CD4-positive, alpha-beta memory T cell (primary cell): ENCODE results near the gene PAM. TPM values are rescaled to one million over a fixed set of nuclear protein-coding genes. Genes with fewer than 3 reads are reported as not detected.

ENCODE experiments used
- CTCF ChIA-PET: fragments of 350-600 bp; sonication (Branson Sonifier 250); formaldehyde crosslinking; loops from one replicate; lab custom pipeline; 2021; ENCODE audit warnings: inconsistent platforms; ENCODE audit not compliant: partially characterized antibody; lab: Charles Lee
- POLR2A ChIA-PET: fragments of 350-600 bp; sonication (Branson Sonifier 250); formaldehyde crosslinking; loops from one replicate; lab custom pipeline; 2021; ENCODE audit not compliant: partially characterized antibody; lab: Charles Lee
- DNase-seq, 5 donors: peaks; one replicate each; pipeline versions ENCODE4 v3.0.0 to v3.0.0-alpha.2; 2020 to 2022; ENCODE audit warnings: mixed read lengths in 1 of 5
- H3K27ac ChIP-seq: one replicate; pipeline ENCODE4 v1.7.0; 2013; ENCODE audit warnings: low read depth, low read length
- H3K27me3 ChIP-seq: 2 replicates; pipeline ENCODE4 v1.7.0; 2013; ENCODE audit warnings: mild to moderate bottlenecking, low read length, moderate library complexity; ENCODE audit not compliant: insufficient read depth
- H3K36me3 ChIP-seq: 2 replicates; pipeline ENCODE4 v1.7.0; 2013; ENCODE audit warnings: mild to moderate bottlenecking, low read length, moderate library complexity; ENCODE audit not compliant: insufficient read depth
- H3K4me1 ChIP-seq: 2 replicates; pipeline ENCODE4 v1.7.0; 2013; ENCODE audit warnings: mild to moderate bottlenecking, low read length, moderate library complexity; ENCODE audit not compliant: insufficient read depth
- H3K4me3 ChIP-seq, 2 donors: one replicate each; pipeline ENCODE4 v1.7.0; 2013; ENCODE audit warnings: low read length in 2 of 2, mild to moderate bottlenecking in 1 of 2
- H3K9me3 ChIP-seq, 2 donors: one replicate each; pipeline ENCODE4 v1.7.0; 2013; ENCODE audit warnings: low read length in 2 of 2, control low read depth in 1 of 2; ENCODE audit not compliant: control insufficient read depth in 1 of 2
- H3K27ac Mint-ChIP-seq, 7 donors: one replicate each; pipeline ENCODE4 v1.8.0; 2020 to 2021; ENCODE audit warnings: mixed read lengths in 7 of 7, mild to moderate bottlenecking in 6 of 7, inconsistent platforms in 3 of 7, moderate library complexity in 3 of 7
- H3K27me3 Mint-ChIP-seq, 2 donors: one replicate each; pipeline ENCODE4 v1.8.0; 2020 to 2021; ENCODE audit warnings: mixed read lengths in 2 of 2
- H3K36me3 Mint-ChIP-seq, 2 donors: one replicate each; pipeline ENCODE4 v1.8.0; 2020 to 2021; ENCODE audit warnings: mixed read lengths in 2 of 2, inconsistent platforms in 1 of 2, mild to moderate bottlenecking in 1 of 2
- H3K4me1 Mint-ChIP-seq, 4 donors: one replicate each; pipeline ENCODE4 v1.8.0; 2020 to 2021; ENCODE audit warnings: mixed read lengths in 4 of 4, mild to moderate bottlenecking in 1 of 4
- H3K4me3 Mint-ChIP-seq, 8 donors: one replicate each; pipeline ENCODE4 v1.8.0; 2020 to 2021; ENCODE audit warnings: mixed read lengths in 8 of 8, mild to moderate bottlenecking in 7 of 8, moderate library complexity in 6 of 8, inconsistent platforms in 3 of 8
- H3K9me3 Mint-ChIP-seq, 8 donors: one replicate each; pipeline ENCODE4 v1.8.0; 2020 to 2021; ENCODE audit warnings: mixed read lengths in 8 of 8, mild to moderate bottlenecking in 5 of 8, inconsistent platforms in 3 of 8, moderate library complexity in 1 of 8
- intact Hi-C: fragments of 100-400 bp; cut with micrococcal nuclease; formaldehyde crosslinking; loops from one replicate; pipeline ENCODE4 v1.15.1; 2023
- polyA plus RNA-seq, 2 donors: library from polyadenylated mRNA; unstranded; fragments of 300-500 nt; fragmentation: Illumina TruSeq; gene quantifications; one replicate each; pipeline ENCODE4 v1.2.3, GENCODE V29; 2021
- total RNA-seq, 2 experiments: library from RNA; stranded (reverse); gene quantifications; one replicate each; pipeline ENCODE4 v1.2.3, GENCODE V29; 2021

PAM gene
- total and polyA plus RNA-seq, 4 experiments from 2014 or later: 25.8 to 31.0 (median 28.7) TPM

GRCh38 chr5:102956599-102956998 is 201.5 kb downstream of the PAM start:
- ChIA-PET CTCF (interaction anchor here (1.4 kb wide), 1 partner anchor 15 kb away, joined by 3 read pairs; no protein-coding TSS in a partner anchor), POLR2A (interaction anchor here (0.6 to 0.8 kb wide), 2 partner anchors 74 to 160 kb away, joined by 3 read pairs; no protein-coding TSS in a partner anchor)
- Mint-ChIP-seq H3K4me3 (no peak overlapping the region), H3K4me1 (peaks cover 0 to 1% (median 0%) of the 10 kb centered on the region in 4 donors), H3K36me3 (peaks cover 23 to 31% of the 10 kb centered on the region in 2 donors), H3K9me3 (no peaks in the 10 kb centered on the region), H3K27ac (no peak overlapping the region), H3K27me3 (no peaks in the 10 kb centered on the region)
- H3K4me3 ChIP-seq: no peak overlapping the region
- no peaks in the 10 kb centered on the region for H3K4me1 ChIP-seq
- H3K9me3 ChIP-seq: no peaks in the 10 kb centered on the region
- intact Hi-C loops: no loop called here
- H3K36me3 ChIP-seq: no peaks in the 10 kb centered on the region
- no peak overlapping the region for H3K27ac ChIP-seq
- no peaks in the 10 kb centered on the region for H3K27me3 ChIP-seq
- no peak for DNase-seq

DNA sequence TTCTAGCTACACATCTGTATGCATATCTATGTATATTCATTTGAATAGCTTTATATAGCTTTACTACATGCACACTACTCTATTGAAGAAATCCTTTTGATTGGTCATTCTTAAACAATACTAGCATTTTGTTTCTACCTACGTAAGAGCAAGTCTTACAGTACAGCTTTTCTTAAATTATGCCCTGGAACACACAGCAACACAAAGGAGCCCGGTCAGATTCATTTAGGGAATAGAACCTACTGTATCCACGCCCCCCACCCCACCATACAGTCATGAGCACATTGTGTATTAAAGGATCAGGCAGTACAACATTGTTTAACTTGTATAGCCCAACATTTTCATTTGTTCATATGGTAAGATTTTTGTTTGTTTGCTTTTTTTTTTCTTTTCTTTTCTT is 202.0 kb downstream of the PAM start:
- H3K27me3 ChIP-seq: no peaks in the 10 kb centered on the region
- H3K36me3 ChIP-seq: no peaks in the 10 kb centered on the region
- Mint-ChIP-seq H3K9me3 (no peaks in the 10 kb centered on the region), H3K27me3 (no peaks in the 10 kb centered on the region), H3K36me3 (peaks cover 20 to 27% of the 10 kb centered on the region in 2 donors), H3K27ac (no peak overlapping the region), H3K4me3 (no peak overlapping the region), H3K4me1 (peaks cover 0 to 1% (median 0%) of the 10 kb centered on the region in 4 donors)
- CTCF ChIA-PET: interaction anchor here (1.4 kb wide), 1 partner anchor 14 kb away, joined by 3 read pairs; no protein-coding TSS in a partner anchor
- DNase-seq: no peak
- no peak overlapping the region for H3K4me3 ChIP-seq
- no peaks in the 10 kb centered on the region for H3K4me1 ChIP-seq
- POLR2A ChIA-PET: interaction anchor here (0.8 kb wide), 1 partner anchor 161 kb away, joined by 3 read pairs; no protein-coding TSS in a partner anchor
- no peak overlapping the region for H3K27ac ChIP-seq
- intact Hi-C loops: no loop called here
- H3K9me3 ChIP-seq: no peaks in the 10 kb centered on the region

GRCh38 chr5:102958481-102959011 is 203.4 kb downstream of the PAM start:
- no peak overlapping the region for H3K4me3 ChIP-seq
- no peak for DNase-seq
- Mint-ChIP-seq H3K27me3 (no peaks in the 10 kb centered on the region), H3K9me3 (no peaks in the 10 kb centered on the region), H3K4me3 (no peak overlapping the region), H3K36me3 (peaks cover 17 to 23% of the 10 kb centered on the region in 2 donors), H3K4me1 (peaks cover 0 to 1% (median 0%) of the 10 kb centered on the region in 4 donors), H3K27ac (no peak overlapping the region)
- intact Hi-C loops: no loop called here
- no peaks in the 10 kb centered on the region for H3K9me3 ChIP-seq
- no peaks in the 10 kb centered on the region for H3K36me3 ChIP-seq
- no peaks in the 10 kb centered on the region for H3K4me1 ChIP-seq
- no peak overlapping the region for H3K27ac ChIP-seq
- CTCF ChIA-PET: no interaction called here
- H3K27me3 ChIP-seq: no peaks in the 10 kb centered on the region
- POLR2A ChIA-PET: no interaction called here

- intact Hi-C loops: no loop called here
- ChIA-PET CTCF (no interaction called here), POLR2A (no interaction called here)
- Mint-ChIP-seq H3K4me3 (no peak overlapping the region), H3K36me3 (peaks cover 17 to 23% of the 10 kb centered on the region in 2 donors), H3K27me3 (no peaks in the 10 kb centered on the region), H3K27ac (no peak overlapping the region), H3K9me3 (no peaks in the 10 kb centered on the region), H3K4me1 (peaks cover 0 to 1% (median 0%) of the 10 kb centered on the region in 4 donors)
- Histone ChIP-seq H3K36me3 (no peaks in the 10 kb centered on the region), H3K27ac (no peak overlapping the region), H3K27me3 (no peaks in the 10 kb centered on the region), H3K4me1 (no peaks in the 10 kb centered on the region), H3K9me3 (no peaks in the 10 kb centered on the region), H3K4me3 (no peak overlapping the region)
- no peak for DNase-seq
Measured at GRCh38 chr5:102959055-102959454, 203.9 kb downstream of the PAM start.

DNA sequence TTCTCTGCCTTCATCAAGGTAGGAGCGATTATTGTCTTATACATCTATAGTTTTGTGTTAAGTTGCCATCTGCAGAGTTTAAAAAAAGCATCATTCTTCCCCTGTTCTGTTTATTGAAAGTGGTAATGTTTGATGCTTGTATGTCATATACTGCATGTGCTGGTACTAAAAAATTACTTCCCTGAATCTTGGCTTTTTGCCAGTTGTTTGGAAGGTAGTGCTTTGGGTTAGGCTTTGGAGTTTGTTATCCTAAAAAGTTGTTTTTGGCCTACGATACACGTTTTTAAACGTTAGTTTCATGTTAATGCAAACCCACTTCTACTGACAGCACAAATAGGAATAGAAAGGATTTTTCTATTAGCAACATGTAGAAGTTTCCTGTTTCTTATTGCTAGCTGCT is 206.6 kb downstream of the PAM start:
- Mint-ChIP-seq H3K4me3 (no peak overlapping the region), H3K36me3 (peaks cover 15 to 23% of the 10 kb centered on the region in 2 donors), H3K4me1 (peaks cover 0 to 1% (median 0%) of the 10 kb centered on the region in 4 donors), H3K27me3 (no peaks in the 10 kb centered on the region), H3K9me3 (no peaks in the 10 kb centered on the region), H3K27ac (no peak overlapping the region)
- DNase-seq: no peak
- Histone ChIP-seq H3K27ac (no peak overlapping the region), H3K9me3 (no peaks in the 10 kb centered on the region), H3K4me1 (no peaks in the 10 kb centered on the region), H3K4me3 (no peak overlapping the region), H3K27me3 (no peaks in the 10 kb centered on the region), H3K36me3 (no peaks in the 10 kb centered on the region)
- intact Hi-C loops: no loop called here
- POLR2A ChIA-PET: no interaction called here
- CTCF ChIA-PET: no interaction called here

DNA sequence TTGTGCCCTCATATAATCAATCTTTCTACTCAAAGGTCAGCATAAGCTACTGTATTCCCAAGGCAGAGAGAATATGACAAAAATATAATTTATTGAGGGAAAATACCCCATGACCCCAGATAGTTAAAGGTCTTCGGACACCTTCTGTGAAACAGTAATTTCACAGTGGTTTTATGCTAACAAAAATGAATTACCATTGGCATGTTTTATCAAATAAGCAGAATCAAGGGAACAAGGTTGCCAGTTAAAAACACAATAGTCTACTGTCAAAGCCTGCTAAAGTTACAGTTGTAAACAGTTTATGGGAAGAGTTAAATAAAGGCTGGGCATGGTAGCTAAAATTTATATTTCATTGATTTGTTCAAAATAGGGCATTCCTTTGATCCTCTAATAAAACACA is 210.5 kb downstream of the PAM start:
- Histone ChIP-seq H3K36me3 (no peaks in the 10 kb centered on the region), H3K4me1 (no peaks in the 10 kb centered on the region), H3K27me3 (no peaks in the 10 kb centered on the region), H3K27ac (no peak overlapping the region), H3K9me3 (no peaks in the 10 kb centered on the region), H3K4me3 (no peak overlapping the region)
- Mint-ChIP-seq H3K9me3 (no peaks in the 10 kb centered on the region), H3K4me1 (no peaks in the 10 kb centered on the region), H3K4me3 (no peak overlapping the region), H3K36me3 (peaks cover 2 to 9% of the 10 kb centered on the region in 2 donors), H3K27ac (no peak overlapping the region), H3K27me3 (no peaks in the 10 kb centered on the region)
- DNase-seq: no peak
- CTCF ChIA-PET: interaction anchor here (0.6 kb wide), 1 partner anchor 47 kb away, joined by 3 read pairs; no protein-coding TSS in a partner anchor
- intact Hi-C loops: no loop called here
- POLR2A ChIA-PET: no interaction called here

DNA sequence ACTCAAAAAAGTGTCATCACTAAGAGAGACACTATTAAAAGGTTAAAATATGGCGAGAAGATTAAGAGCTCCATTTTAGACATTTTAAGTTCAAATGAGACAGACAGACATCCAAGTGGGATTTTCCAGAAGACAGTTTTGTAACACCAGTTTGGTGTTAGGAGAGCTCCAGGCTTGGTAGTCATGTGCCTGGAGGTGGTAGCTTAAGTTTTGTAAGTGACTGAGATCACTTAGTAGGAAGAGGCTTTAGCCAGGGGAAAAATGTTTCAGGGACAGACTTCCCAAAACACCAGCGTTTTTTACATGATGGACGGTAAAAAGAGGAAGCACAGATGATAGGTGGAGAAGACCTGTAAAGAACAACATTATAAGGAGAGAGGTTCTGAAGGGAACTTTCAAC is 214.5 kb downstream of the PAM start:
- Histone ChIP-seq H3K27me3 (no peaks in the 10 kb centered on the region), H3K4me1 (no peaks in the 10 kb centered on the region), H3K27ac (no peak overlapping the region), H3K9me3 (no peaks in the 10 kb centered on the region), H3K36me3 (no peaks in the 10 kb centered on the region), H3K4me3 (no peak overlapping the region)
- Mint-ChIP-seq H3K4me1 (peaks cover 0 to 1% (median 0%) of the 10 kb centered on the region in 4 donors), H3K27ac (peak overlapping the region in 3 of 7 donors; percentile 2 to 61 (median 49)), H3K27me3 (no peaks in the 10 kb centered on the region), H3K9me3 (no peaks in the 10 kb centered on the region), H3K4me3 (no peak overlapping the region), H3K36me3 (peaks cover 0 to 10% of the 10 kb centered on the region in 2 donors)
- ChIA-PET CTCF (interaction anchor here (0.9 kb wide), 1 partner anchor 27 kb away, joined by 3 read pairs; no protein-coding TSS in a partner anchor), POLR2A (no interaction called here)
- DNase-seq: no peak
- intact Hi-C loops: loop anchor here (10.0 kb wide), 1 partner anchor 165 kb away; no protein-coding TSS in a partner anchor
